ENCODE results near the gene CSTF1. TPM values are rescaled to one million over a fixed set of nuclear protein-coding genes. Genes with fewer than 3 reads are reported as not detected.

The CSTF1 gene
- total RNA-seq, 4 donors from 2014 or later: 5.2 to 21.8 (median 14.2) TPM

GRCh38 chr20:56443654-56444540 is 51.5 kb downstream of the CSTF1 start:
- intact Hi-C loops (cut with DNase I; ENCODE audit: low total_unique reads): no loop called here
- no peak for DNase-seq

GRCh38 chr20:56445130-56445529 is 52.7 kb downstream of the CSTF1 start:
- intact Hi-C loops (cut with DNase I; ENCODE audit: low total_unique reads) (no loop called here), in situ Hi-C loops (cut with MboI; ENCODE audit: low pct_ligation_motif_present in 1 of 4, low pct_unique_long_range_greater_than_20kb in 1 of 4, low sequenced_read_pairs in 3 of 4) (no loop called here)
- Histone ChIP-seq H3K27ac (no peak overlapping the region), H3K27me3 (no peaks in the 10 kb centered on the region), H3K4me1 (peaks cover 0 to 6% (median 0%) of the 10 kb centered on the region in 4 donors), H3K36me3 (no peaks in the 10 kb centered on the region), H3K9me3 (no peaks in the 10 kb centered on the region), H3K4me3 (no peak overlapping the region)
- WGBS, 2 donors (ENCODE audit: low coverage in 1 of 2): 84 to 93% methylated on average over 2 to 3 of the region's 3 CpGs
- DNase-seq: no peak
- no peak for TF ChIP-seq CTCF (IDR thresholded peaks at IDR 0.05)
- TF ChIP-seq POLR2A (IDR thresholded peaks at IDR 0.05): no peak
- TF ChIP-seq EP300 (IDR thresholded peaks at IDR 0.05; ENCODE audit: low read depth): no peak

More at GRCh38 chr20:56443654-56444540, 51.5 kb downstream of the CSTF1 start:
- Histone ChIP-seq H3K27me3 (no peaks in the 10 kb centered on the region), H3K9me3 (no peaks in the 10 kb centered on the region), H3K27ac (peak overlapping the region in 1 of 4 donors; percentile 21), H3K4me1 (peaks cover 0 to 17% (median 0%) of the 10 kb centered on the region in 4 donors), H3K4me3 (no peak overlapping the region), H3K36me3 (no peaks in the 10 kb centered on the region)
- WGBS, 2 donors (ENCODE audit: low coverage in 1 of 2): 41 to 68% methylated on average over 9 to 27 of the region's 27 CpGs
- TF ChIP-seq POLR2AphosphoS5 (IDR thresholded peaks at IDR 0.05): no peak
- no peak for TF ChIP-seq POLR2A (IDR thresholded peaks at IDR 0.05)
- no peak for TF ChIP-seq EP300 (IDR thresholded peaks at IDR 0.05; ENCODE audit: low read depth)
- no peak for TF ChIP-seq CTCF (IDR thresholded peaks at IDR 0.05)
- in situ Hi-C loops (cut with MboI; ENCODE audit: low pct_ligation_motif_present in 1 of 4, low pct_unique_long_range_greater_than_20kb in 1 of 4, low sequenced_read_pairs in 3 of 4): no loop called here

- in situ Hi-C loops (cut with MboI; ENCODE audit: low pct_ligation_motif_present in 1 of 4, low pct_unique_long_range_greater_than_20kb in 1 of 4, low sequenced_read_pairs in 3 of 4): no loop called here
- DNase-seq: no peak
- Histone ChIP-seq H3K4me3 (no peak overlapping the region), H3K27me3 (no peaks in the 10 kb centered on the region), H3K4me1 (peaks cover 0 to 2% (median 0%) of the 10 kb centered on the region in 4 donors), H3K36me3 (no peaks in the 10 kb centered on the region), H3K27ac (no peak overlapping the region), H3K9me3 (no peaks in the 10 kb centered on the region)
- 94 to 100% methylated on average over 1 to 16 of the region's 16 CpGs for WGBS, 2 donors (ENCODE audit: low coverage in 1 of 2)
- intact Hi-C loops (cut with DNase I; ENCODE audit: low total_unique reads): no loop called here
- no peak for TF ChIP-seq EP300 (IDR thresholded peaks at IDR 0.05; ENCODE audit: low read depth)
- no peak for TF ChIP-seq POLR2A (IDR thresholded peaks at IDR 0.05)
- no peak for TF ChIP-seq CTCF (IDR thresholded peaks at IDR 0.05)
- no peak for TF ChIP-seq POLR2AphosphoS5 (IDR thresholded peaks at IDR 0.05)
Observed at GRCh38 chr20:56445540-56445939, 53.1 kb downstream of the CSTF1 start.

GRCh38 chr20:56447227-56447626 is 54.8 kb downstream of the CSTF1 start:
- Histone ChIP-seq H3K36me3 (no peaks in the 10 kb centered on the region), H3K27me3 (no peaks in the 10 kb centered on the region), H3K4me3 (no peak overlapping the region), H3K9me3 (no peaks in the 10 kb centered on the region), H3K4me1 (no peaks in the 10 kb centered on the region), H3K27ac (no peak overlapping the region)
- DNase-seq: no peak
- TF ChIP-seq POLR2A (IDR thresholded peaks at IDR 0.05) (no peak), CTCF (IDR thresholded peaks at IDR 0.05) (no peak), EP300 (IDR thresholded peaks at IDR 0.05; ENCODE audit: low read depth) (no peak), POLR2AphosphoS5 (IDR thresholded peaks at IDR 0.05) (no peak)
- in situ Hi-C loops (cut with MboI; ENCODE audit: low pct_ligation_motif_present in 1 of 4, low pct_unique_long_range_greater_than_20kb in 1 of 4, low sequenced_read_pairs in 3 of 4) (no loop called here), intact Hi-C loops (cut with DNase I; ENCODE audit: low total_unique reads) (no loop called here)

Measured in transverse colon (tissue), 4 donors.